ENCODE results near the gene SH2D3C.

The SH2D3C gene

GRCh38 chr9:127715470-127716337, 62.8 kb downstream of the SH2D3C start, which contains the start of the genes PTRH1 and TTC16:
Gene PTRH1 (minus strand): TSS chr9:127715663. CDS start chr9:127715639, 24 bp downstream.
Gene TTC16 (plus strand): TSS chr9:127716079. CDS start chr9:127716146, 67 bp downstream.
- DNase-seq: peak; percentile 97

DNA sequence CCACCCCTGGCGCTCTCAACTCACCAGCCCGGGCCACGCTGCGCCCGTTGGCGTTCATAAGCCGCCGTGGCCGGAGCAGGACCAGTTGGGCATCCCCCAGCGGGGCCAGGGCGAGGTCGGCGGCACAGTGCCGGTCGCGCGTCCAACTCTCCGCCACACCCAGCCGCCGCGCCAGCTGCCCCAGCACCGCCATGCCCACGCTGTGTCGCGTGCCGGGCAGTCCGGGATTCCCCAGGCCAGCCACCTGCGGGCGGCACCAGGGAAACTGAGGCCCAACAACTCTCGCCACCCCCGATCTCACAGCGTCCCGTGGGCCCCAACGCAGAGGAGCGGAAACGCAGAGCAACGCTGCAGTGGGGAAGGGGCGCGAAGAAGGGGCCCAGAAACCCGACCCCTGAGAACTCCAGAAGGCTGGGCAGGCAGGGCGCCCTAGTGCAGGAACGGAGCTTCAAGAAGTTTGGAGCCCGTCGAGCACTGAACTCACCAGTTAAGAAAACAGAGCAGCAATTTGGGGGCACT, 63.5 kb downstream of the SH2D3C start:
- DNase-seq: peak; percentile 15

GRCh38 chr9:127714020-127714750, 64.3 kb downstream of the SH2D3C start:
- no peak for DNase-seq

- DNase-seq: no peak
These were observed 65.6 kb downstream of the SH2D3C start for GRCh38 chr9:127712867-127713266.

DNA sequence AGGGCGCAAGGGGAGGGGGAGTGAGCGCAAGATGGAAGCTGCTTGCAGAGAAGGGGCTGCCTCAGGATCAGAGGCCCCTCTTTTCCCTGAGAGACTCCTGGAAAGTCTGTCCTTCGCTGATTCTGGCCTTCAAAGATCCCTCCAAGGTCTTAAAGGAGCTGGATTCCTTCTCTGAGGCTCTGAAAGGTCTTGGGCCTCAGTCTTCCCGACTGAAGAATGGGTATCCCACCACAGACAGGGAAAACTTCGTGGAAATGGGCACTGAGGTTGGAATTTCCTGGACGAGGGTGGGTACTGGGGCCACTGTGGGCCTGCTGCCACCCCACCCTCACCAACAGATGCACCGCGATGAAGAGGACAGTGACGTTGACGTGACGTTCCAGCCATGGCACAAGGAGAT, 66.1 kb downstream of the SH2D3C start:
- DNase-seq: no peak

DNA sequence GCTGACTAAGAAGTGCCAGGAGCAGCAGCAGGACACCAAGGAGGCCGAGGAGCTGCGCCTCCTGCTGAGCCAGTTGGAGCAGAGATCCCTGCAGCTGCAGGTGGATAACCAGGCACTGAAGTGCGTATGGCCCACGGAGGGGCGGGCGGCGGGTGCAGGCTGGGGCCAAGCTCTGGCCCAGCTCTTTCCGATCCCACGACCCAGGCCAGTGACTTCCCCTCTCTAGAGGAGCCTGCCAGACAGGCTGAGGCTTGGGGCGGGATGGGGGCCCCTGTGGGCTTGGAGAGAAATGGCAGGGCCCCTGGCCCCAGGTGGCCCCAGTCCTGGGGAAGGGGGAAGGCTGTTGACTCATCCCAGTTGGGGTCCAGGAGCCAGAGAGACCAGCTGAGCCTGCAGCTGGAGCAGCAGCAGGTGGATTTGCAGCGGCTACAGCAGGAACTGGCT, 66.6 kb downstream of the SH2D3C start:
- DNase-seq: no peak

DNA sequence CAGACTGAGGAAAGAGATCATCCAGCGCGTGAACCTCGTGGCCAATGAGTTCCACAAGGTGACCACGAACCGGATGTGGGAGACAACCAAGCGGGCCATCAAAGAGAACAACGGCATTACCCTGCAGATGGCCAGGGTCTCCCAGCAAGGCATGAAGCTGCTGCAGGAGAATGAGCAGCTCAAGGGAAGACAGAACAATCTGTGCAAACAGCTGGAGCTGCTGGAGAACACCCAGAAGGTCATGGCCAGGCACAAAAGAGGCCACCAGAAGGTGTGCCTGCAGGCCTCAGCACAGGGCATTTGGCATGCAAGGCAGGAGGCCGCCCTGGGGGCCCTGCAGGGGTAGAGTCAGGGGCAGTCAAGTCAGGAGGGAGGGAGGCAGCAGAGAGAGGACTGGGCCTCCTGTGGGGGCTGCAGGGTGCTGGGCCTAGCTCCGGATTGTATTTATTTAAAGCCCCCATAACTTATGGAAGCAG, 67.2 kb downstream of the SH2D3C start:
- peak; percentile 36 for DNase-seq

- DNase-seq: no peak
These were observed 68.2 kb downstream of the SH2D3C start for GRCh38 chr9:127710204-127710783.

DNA sequence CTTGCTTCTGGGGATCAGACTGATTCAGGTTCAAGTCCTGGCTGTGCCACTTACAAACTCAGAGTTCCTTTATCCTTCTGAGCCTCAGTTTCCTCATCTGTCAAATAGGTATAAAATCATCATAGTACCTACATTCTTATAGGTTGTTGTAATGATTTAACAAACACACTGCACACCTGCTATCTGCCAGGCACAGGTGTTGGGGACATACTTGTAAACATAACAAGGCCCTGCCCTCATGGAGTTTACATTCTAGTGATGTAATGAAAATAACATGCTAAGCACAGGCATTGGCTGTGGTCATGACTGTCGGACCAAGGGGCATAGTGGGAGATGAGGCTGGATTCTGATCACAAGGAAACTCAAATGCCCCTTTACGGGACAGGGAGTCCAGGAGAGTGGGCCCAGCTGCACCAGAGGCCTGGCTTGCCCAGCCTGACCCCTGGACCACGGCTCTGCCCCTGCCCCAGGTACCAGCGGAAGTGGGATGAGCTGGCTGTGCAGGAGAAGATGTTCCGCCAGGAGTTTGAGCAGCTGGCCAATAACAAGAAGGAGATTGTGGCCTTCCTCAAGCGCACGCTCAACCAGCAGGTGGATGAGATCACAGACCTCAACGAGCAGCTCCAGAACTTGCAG, 69.4 kb downstream of the SH2D3C start:
- DNase-seq: no peak

DNA sequence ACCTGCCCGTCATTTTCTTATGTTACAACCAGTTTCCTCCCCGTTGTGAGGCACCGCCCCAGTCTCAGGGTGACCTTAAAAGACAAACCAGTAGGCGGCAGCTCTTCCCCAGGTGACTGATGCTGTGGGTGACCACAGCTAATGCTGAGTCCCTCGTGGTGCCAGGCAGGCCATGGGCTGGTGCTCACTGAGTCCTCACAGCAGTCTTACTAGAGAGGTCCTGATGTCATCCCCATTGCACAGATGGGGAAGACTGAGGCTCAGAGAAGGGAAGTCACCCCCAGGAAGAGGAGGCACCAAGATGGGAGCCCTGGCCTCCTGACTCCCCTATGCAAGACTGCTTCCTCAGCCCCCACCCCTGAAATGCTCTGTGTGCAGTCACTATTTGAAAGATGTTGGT, 70.7 kb downstream of the SH2D3C start:
- DNase-seq: peak; percentile 45

GRCh38 chr9:127706836-127707241, 71.6 kb downstream of the SH2D3C start, which contains the start of gene CFAP157:
Gene CFAP157 (plus strand): TSS chr9:127706988. CDS start chr9:127707032, 44 bp downstream.
- no peak for DNase-seq

DNA sequence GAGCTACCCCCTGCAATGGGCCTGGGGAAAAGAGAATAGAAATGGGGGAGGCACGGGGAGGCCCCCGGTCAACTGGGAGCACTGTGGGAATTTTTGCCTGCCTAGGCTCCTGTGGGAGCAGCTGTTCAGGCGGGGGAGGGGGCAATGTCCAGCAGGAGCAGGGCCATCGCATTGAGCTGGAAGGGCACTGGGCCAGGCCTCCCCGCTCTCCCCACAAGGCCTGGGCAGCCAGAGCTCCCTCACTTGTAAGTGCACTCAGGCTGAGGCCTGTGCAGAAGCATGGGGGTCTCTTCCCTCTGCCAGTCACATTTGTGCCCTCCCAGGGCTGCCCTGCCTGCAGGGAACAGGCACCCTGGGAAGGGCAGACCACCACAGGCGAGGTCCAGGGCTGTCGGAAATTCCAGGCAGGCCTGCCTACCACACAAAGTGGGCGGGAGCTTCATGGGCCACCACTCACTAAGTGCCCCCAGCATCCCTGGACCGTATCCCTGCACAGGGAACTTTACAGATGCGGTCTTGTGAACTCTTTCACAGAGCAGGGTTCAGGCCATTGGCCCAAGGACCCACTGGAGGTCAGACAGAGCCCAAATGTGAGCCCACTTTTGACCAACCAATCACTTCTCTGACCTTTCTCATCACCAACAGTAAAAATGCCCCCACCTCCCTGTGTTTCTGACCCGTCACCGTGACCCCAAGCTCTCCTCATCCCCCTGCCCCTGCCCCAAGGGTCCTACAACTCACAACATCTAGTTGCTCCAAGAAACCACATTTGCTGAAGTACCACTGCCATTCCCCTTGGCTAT, 72.7 kb downstream of the SH2D3C start:
- DNase-seq: no peak

DNA sequence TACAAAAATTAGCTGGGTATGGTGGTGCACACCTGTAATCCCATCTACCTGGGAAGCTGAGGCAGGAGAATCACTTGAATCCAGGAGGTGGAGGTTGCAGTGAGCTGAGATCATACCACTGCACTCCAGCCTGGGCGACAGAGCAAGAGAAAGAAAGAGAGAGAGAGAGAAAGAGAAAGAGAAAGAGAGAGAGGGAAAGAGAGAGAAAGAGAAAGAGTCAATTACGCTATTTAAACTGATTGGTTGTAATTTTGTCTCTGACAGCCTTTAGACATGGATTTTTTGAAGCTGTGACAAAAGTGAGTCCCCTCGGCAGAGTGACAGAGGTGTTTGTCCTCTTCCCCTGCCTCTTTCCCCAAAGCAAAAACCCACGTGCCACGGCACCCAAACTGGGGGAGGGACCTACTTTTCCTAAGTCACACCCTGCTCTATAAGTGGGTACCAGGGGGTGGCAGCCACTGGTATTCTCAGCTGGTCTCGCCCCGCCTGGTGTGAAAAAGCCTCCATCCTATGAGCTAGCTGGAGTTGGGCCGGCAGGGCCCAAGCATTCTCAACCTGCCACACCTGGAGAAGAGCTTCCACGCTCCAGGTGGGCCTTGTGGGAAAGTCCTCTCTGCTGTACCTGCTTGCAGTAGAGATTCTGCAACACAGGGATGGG, 75.0 kb downstream of the SH2D3C start:
- DNase-seq: no peak

- no peak for DNase-seq
These were observed 77.7 kb downstream of the SH2D3C start for GRCh38 chr9:127700594-127701255.

GRCh38 chr9:127700140-127700539, 78.3 kb downstream of the SH2D3C start:
- DNase-seq: no peak

DNA sequence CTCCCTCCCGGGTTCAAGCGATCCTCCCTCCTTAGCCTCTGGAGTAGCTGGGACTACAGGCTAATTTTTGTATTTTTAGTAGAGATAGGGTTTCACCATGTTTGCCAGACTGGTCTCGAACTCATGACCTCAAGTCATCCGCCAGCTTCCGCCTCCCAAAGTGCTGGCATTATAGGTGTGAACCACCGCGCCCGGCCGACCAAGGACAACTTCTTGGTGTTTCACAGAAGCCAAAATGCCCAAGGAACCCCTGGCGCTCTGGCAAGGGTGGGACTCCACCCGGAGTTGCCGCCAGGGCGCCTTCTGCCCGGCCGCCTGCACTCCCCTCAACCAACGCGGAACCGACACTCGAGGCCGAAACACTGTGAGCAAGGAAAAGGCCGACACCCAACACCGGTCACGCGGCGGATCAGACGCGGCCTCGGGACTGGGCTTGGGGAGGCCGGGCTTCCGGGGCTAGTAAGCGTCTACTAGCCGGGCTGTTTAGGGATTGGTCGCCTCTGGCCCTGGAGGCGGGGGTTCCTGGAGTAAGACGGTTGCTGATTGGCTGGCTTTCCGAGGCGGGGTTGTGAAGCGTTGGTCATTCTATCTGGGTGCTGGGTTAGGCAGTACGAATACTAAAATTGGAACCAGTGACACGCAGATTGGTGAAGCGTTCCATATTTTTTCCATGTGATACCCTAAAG, 79.3 kb downstream of the SH2D3C start:
- DNase-seq: peak; percentile 93

DNA sequence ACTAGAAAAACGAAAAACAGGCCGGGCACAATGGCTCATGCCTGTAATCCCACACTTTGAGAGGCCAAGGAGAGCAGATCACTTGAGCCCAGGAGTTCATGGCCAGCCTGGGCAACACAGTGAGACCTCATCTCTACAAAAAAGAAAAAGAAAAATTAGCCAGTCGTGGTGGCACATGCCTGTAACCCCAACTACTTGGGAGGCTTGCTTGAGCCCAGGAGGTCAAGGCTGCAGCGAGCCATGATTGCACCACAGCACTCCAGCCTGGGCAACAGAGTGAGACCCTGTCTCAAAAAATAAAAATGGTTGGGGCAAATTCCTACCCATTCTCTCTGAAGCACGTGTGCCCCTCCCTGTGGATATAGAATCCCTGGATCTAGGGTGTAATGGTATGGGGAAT, 80.1 kb downstream of the SH2D3C start:
- DNase-seq: no peak

- no peak for DNase-seq
These were observed 80.9 kb downstream of the SH2D3C start for GRCh38 chr9:127697575-127697974.

GRCh38 chr9:127694890-127695720, 83.4 kb downstream of the SH2D3C start:
- no peak for DNase-seq
